Measurements from ENCODE around the gene TIFAB. TPM values are rescaled to one million over a fixed set of nuclear protein-coding genes. Genes with fewer than 3 reads are reported as not detected.

Gene TIFAB
- total RNA-seq, 2 experiments from 2014 or later = not detected

DNA sequence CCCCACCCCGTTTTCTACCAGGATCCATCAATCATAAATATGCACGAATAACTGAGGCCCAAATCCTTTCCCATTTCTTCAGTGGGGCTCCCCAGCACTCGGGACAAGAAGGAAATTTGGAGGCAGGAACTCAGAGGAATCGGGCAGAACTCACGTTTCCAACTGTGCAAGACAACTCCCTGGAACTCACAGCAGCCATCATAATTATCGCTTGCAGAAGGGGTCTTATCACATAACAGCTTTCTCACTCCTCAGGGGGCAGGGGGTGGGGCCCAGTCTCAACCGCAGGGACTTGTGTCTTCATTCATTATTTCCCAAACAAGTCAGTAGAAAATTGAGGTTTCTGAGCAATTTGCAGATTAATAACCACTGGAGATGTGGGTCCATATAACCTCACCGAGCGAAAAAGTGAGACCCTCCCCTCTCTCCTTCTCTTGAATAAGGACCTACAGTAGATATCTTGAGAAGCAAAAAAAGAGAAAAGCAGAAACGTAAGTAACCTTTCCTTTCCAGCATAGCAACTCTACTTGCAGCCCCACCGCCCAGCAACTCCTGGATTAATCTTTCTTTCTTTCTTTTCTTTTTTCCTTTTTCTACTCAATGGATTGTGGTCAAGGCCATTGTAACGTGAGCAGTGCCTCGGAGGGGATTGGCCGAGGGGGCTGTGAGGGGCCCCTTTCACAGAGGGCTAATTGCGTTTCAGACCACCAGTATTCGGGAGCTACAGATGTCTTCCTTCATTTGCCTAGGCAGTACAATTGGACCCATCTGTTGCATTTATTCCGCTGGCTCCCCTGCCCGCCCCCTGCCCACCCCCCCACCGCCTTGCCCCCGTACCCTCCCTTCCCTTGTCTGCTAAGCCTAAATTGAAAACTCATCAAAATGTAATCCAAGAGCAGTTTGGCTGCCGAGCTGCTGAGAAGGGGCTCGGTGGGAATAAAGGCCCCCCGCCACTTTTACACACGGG, 24.7 kb upstream of the TIFAB start:
- ChIA-PET CTCF (no interaction called here), POLR2A (no interaction called here)
- Mint-ChIP-seq H3K27me3 (peaks cover 23% of the 10 kb centered on the region), H3K4me3 (no peak overlapping the region), H3K36me3 (ENCODE audit: low read depth) (no peaks in the 10 kb centered on the region), H3K9me3 (no peaks in the 10 kb centered on the region), H3K27ac (no peak overlapping the region), H3K4me1 (no peaks in the 10 kb centered on the region)
- DNase-seq = no peak

DNA sequence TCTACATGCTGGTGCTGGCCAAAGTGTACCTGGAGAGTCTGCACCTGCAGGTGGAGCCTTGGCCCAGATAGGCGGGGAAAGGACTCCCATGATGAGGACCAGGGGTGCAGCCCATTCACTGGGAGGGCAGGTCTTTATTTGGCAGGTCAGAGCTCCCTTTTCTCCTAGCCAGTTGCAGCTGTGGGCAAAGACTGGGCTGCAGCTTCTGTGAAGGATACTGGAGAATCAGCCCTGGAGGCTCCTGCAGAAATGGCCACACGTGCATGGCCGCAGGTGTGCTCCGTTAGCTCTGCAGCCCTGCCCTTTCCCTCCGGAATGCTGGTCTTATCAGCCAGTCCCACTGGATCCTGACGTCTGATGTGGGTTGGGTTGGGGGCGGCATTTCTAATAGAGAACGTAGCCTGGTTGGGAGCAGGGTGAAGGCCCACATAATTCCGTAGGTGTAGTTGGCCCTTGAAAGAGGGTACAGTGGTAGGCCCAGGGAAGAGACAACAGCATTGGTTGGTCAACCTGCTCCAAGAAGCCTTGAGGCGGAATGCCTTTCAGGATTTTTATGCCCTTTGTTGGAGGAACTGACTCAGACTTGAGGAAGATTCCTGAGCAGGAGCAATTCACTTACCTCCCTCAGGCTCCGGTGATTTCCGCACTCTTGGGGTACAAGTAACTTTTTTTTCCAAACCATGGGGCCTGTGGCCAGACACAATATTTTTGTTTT, 22.0 kb upstream of the TIFAB start:
- Mint-ChIP-seq H3K27ac (no peak overlapping the region), H3K4me3 (no peak overlapping the region), H3K27me3 (peaks cover 32% of the 10 kb centered on the region), H3K36me3 (ENCODE audit: low read depth) (no peaks in the 10 kb centered on the region), H3K4me1 (no peaks in the 10 kb centered on the region), H3K9me3 (no peaks in the 10 kb centered on the region)
- no peak for DNase-seq
- ChIA-PET POLR2A (no interaction called here), CTCF (interaction anchor here (1.0 to 1.2 kb wide), 2 partner anchors 13 to 87 kb away, joined by 3 read pairs; no protein-coding TSS in a partner anchor)

DNA sequence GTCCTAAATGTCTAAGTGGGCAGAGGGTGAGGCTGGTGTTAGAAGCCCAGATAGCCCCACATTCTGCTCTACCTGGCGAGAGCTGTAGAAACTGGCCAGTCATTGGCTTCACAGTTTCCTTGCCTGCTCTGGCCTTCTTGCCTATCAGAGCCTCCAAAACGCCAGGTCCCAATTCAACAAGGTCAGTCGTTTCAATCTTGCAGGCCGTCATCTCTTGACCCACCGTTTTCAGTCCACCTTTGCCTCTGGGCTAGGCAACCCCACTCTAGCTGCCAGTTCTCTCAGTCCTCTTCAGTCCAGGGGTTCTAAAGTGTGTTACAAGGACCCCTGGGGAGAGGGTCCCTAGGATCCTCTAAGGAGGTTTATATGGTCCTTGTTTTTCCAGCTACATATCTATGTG, 20.0 kb upstream of the TIFAB start:
- H3K4me1 Mint-ChIP-seq = no peaks in the 10 kb centered on the region
- CTCF ChIA-PET = no interaction called here
- H3K9me3 Mint-ChIP-seq = no peaks in the 10 kb centered on the region
- H3K36me3 Mint-ChIP-seq (ENCODE audit: low read depth) = no peaks in the 10 kb centered on the region
- H3K27me3 Mint-ChIP-seq = peaks cover 41% of the 10 kb centered on the region
- no peak overlapping the region for H3K4me3 Mint-ChIP-seq
- POLR2A ChIA-PET = no interaction called here
- H3K27ac Mint-ChIP-seq = no peak overlapping the region
- DNase-seq = no peak

DNA sequence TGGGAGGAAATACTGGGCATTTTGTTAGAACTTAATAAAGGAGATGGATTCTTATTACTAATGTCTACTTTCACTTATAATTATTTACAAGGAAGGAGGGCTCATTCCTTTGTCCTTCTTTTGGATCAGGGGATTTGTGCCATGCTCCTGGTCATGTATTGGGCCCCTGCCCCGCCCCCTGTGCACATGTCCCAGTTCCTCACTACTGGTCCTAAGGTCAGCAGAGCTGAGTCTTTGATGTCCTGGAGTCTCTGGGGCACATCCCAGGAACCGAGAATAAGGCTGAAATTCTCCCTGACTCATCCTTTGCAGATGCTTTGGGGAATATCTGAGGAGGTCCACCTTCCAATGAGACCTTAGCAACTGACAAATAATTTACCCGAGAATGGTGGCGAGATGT, 19.6 kb upstream of the TIFAB start:
- Mint-ChIP-seq H3K27me3 (peaks cover 38% of the 10 kb centered on the region), H3K4me1 (no peaks in the 10 kb centered on the region), H3K9me3 (no peaks in the 10 kb centered on the region), H3K36me3 (ENCODE audit: low read depth) (no peaks in the 10 kb centered on the region), H3K27ac (no peak overlapping the region), H3K4me3 (no peak overlapping the region)
- CTCF ChIA-PET = no interaction called here
- POLR2A ChIA-PET = no interaction called here
- DNase-seq = no peak

DNA sequence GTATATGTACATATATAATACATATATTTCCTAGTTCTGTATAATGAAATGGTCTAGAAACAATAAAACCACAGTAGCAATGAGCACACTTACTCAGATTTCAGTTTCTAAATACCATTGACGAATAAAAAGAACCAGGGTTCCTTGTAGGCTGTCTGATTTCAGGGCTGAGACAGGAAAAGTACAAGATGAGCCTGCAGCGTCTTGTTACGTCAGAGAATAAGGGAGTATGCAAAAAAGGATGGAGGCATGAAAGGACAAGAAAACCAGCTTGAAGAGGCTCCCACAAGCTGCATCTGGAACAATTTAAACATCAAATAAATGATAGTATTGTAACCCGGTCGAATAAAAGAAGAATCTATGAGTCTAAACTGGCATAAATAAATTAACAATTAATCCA, 17.8 kb upstream of the TIFAB start:
- CTCF ChIA-PET = no interaction called here
- no peak for DNase-seq
- H3K4me3 Mint-ChIP-seq = no peak overlapping the region
- H3K27ac Mint-ChIP-seq = no peak overlapping the region
- H3K4me1 Mint-ChIP-seq = peaks cover 3% of the 10 kb centered on the region
- POLR2A ChIA-PET = no interaction called here
- no peaks in the 10 kb centered on the region for H3K36me3 Mint-ChIP-seq (ENCODE audit: low read depth)
- peaks cover 44% of the 10 kb centered on the region for H3K27me3 Mint-ChIP-seq
- no peaks in the 10 kb centered on the region for H3K9me3 Mint-ChIP-seq

DNA sequence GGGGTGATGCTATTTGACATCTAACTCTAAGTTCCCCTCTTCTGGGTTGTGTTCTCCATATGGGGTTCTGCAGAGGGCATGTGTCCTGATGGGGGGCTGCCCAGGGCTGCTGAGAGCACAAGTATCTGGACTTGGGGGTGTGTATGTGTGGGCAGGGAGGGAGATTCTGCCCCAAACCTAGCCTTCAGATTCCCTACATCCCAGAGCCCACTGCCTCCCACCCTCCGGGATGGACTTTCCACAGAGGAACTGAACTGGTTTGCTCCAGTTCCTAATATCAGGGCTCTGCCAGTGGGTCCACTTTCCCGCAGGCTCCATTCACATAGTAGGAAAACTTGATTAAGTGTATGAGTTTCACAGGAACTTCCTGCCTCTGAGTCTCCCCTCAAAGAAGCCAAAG, 16.4 kb upstream of the TIFAB start:
- Mint-ChIP-seq H3K4me3 (no peak overlapping the region), H3K9me3 (no peaks in the 10 kb centered on the region), H3K27me3 (peaks cover 42% of the 10 kb centered on the region), H3K4me1 (peaks cover 3% of the 10 kb centered on the region), H3K36me3 (ENCODE audit: low read depth) (no peaks in the 10 kb centered on the region), H3K27ac (no peak overlapping the region)
- no peak for DNase-seq
- POLR2A ChIA-PET = no interaction called here
- CTCF ChIA-PET = interaction anchor here (7.1 kb wide), 1 partner anchor 83 kb away, joined by 80 read pairs; no protein-coding TSS in a partner anchor

DNA sequence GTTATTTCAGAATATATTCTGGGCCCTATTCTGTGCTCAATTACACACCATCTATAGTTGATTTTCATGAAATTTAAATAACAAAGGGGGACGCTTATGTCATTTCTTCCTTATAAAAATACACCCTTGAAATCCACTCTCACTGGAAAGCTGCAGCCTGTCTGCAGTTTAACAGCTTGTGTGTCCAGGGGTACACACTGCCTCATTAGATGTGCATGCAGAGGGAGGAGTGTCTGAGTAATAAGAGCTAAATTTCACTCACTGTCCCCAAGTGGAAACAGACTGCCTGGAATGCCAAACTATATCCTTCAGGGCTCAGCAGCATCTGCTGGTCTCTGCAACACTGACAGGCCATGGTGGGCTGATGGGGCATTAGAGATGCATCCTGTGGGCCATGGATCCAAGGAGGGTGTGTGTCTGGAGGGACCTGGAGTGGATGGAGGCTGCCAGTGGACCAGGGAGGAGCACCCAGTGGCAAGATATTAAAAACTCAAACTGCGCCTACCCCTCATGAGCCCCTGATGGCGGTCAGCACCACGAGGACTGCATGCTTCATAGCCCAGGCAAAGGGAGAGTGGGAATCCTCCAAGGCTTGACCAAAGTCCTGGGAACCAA, 15.8 kb upstream of the TIFAB start:
- no peak for DNase-seq
- ChIA-PET CTCF (interaction anchor here (7.1 kb wide), 1 partner anchor 83 kb away, joined by 80 read pairs; no protein-coding TSS in a partner anchor), POLR2A (no interaction called here)
- H3K9me3 Mint-ChIP-seq = no peaks in the 10 kb centered on the region
- H3K27ac Mint-ChIP-seq = no peak overlapping the region
- peaks cover 3% of the 10 kb centered on the region for H3K4me1 Mint-ChIP-seq
- peaks cover 39% of the 10 kb centered on the region for H3K27me3 Mint-ChIP-seq
- H3K4me3 Mint-ChIP-seq = no peak overlapping the region
- no peaks in the 10 kb centered on the region for H3K36me3 Mint-ChIP-seq (ENCODE audit: low read depth)

DNA sequence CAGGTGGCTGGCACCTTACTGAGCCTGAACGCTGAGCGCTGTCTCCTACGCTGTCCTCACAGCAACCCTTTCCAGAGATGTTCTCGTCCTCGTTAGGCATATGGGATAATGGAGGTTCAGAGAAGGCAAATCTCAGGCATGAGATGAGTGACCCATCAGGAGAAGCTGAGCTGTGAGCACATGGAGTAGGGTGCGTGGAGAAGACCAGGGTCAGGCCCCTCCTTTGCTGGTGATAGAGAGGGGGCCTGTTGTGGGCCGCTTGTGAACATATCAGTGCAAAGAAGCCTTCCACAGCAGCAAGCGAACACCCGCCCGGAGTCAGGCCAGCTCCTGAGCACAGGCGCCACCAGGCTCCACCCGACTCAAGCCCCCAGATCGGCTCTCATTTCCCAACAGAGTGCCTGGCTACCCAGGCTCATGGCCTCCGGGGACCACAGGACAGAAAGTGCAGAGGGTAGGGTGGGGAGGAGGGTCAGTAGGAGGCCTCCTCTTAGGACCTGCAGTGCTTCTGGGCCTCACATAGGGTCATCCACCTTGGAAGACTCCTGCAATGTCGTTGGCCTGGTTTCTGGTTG, 15.0 kb upstream of the TIFAB start:
- no peak overlapping the region for H3K4me3 Mint-ChIP-seq
- DNase-seq = no peak
- no peaks in the 10 kb centered on the region for H3K9me3 Mint-ChIP-seq
- ChIA-PET CTCF (interaction anchor here (0.9 to 7.1 kb wide), 5 partner anchors 10 to 104 kb away, joined by 3 to 80 read pairs (median 4); no protein-coding TSS in a partner anchor), POLR2A (no interaction called here)
- H3K27ac Mint-ChIP-seq = no peak overlapping the region
- peaks cover 3% of the 10 kb centered on the region for H3K4me1 Mint-ChIP-seq
- H3K36me3 Mint-ChIP-seq (ENCODE audit: low read depth) = no peaks in the 10 kb centered on the region
- H3K27me3 Mint-ChIP-seq = peaks cover 36% of the 10 kb centered on the region

DNA sequence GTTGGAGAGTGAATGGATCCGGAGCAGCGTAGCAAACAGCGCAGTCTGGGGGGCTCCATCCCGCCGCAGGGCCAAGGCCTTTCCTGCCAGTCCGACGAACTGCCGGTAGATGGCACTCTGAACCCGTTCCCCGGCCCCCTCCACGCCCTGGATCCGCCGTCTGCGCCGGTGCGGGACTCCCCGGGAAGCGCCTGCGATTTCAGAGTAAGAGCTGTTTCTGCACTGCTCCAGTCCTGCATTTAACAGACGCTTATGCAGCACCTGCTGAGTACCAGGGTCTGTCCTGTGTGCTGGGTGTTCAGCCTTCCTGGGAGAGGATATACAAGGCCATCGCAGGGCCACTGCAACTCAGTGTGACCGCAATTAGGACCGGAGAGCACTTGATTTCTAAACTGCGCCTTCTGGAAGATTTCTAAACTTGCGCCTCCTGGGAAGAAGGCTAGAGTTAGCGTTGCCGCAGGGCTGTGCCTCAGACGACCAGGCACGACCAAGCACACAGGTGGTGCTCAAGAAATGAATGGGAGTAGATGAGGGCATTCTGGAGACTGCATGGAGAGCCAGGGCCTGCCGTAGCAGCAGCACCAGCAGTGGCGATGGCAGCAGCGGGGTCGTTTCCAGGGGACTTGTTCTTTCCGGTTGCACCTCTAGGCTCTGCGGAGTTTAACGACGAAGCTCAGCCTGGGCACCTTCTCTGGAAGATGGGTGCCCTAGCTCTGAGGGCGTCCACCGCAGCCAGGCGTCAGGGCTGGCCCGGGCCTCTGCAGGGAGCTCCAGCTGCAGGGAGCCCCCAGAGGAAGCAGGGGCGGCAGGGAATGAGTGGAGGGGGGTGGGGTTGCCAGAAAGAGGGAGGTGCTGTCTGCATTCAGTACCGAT, 14.3 kb upstream of the TIFAB start:
- peak; percentile 64 for DNase-seq
- H3K9me3 Mint-ChIP-seq = no peaks in the 10 kb centered on the region
- CTCF ChIA-PET = interaction anchor here (0.6 to 7.1 kb wide), 13 partner anchors 9 to 104 kb away, joined by 3 to 80 read pairs (median 3); no protein-coding TSS in a partner anchor
- peaks cover 33% of the 10 kb centered on the region for H3K27me3 Mint-ChIP-seq
- peaks cover 3% of the 10 kb centered on the region for H3K4me1 Mint-ChIP-seq
- POLR2A ChIA-PET = no interaction called here
- H3K36me3 Mint-ChIP-seq (ENCODE audit: low read depth) = no peaks in the 10 kb centered on the region
- H3K27ac Mint-ChIP-seq = no peak overlapping the region
- no peak overlapping the region for H3K4me3 Mint-ChIP-seq

DNA sequence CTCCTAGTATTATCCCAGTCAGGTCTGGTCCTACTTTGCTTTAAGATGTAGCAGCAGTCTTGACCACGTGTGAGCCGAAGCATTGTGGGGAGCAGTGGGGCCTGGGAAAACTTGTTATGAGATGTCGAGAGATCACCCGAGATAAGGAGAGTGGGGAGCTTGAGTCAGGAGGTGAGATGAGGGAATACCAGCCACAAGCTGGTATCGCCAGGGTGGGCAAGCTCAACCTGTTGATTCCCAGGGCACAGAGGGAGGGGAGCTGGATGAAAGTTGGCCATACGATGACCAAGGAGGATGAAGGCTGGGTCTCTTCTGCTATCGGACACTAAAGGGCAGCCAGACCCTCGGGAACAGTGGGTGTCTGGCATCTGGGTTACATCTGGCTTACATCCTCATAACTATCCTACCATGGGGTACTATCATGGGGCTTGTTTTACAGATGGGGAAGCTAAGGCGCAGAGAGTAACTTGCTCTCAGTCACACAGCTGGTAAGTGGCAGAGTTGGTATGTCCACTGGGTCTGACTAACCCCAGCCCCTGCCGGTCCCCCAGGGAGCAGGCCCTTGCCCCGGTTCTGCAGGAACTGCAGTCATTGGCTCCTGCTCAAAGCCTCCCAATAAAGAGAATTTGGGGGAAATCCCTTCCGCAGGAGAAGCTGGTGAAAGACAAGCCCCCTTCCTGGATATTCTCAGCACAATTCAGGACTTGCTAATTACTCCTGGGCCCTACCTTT, 13.4 kb upstream of the TIFAB start:
- H3K36me3 Mint-ChIP-seq (ENCODE audit: low read depth) = no peaks in the 10 kb centered on the region
- no peak overlapping the region for H3K4me3 Mint-ChIP-seq
- H3K9me3 Mint-ChIP-seq = no peaks in the 10 kb centered on the region
- no peak for DNase-seq
- ChIA-PET POLR2A (no interaction called here), CTCF (interaction anchor here (0.8 to 7.1 kb wide), 10 partner anchors 10 to 101 kb away, joined by 3 to 80 read pairs (median 4); no protein-coding TSS in a partner anchor)
- H3K27ac Mint-ChIP-seq = no peak overlapping the region
- H3K27me3 Mint-ChIP-seq = peaks cover 32% of the 10 kb centered on the region
- peaks cover 3% of the 10 kb centered on the region for H3K4me1 Mint-ChIP-seq

DNA sequence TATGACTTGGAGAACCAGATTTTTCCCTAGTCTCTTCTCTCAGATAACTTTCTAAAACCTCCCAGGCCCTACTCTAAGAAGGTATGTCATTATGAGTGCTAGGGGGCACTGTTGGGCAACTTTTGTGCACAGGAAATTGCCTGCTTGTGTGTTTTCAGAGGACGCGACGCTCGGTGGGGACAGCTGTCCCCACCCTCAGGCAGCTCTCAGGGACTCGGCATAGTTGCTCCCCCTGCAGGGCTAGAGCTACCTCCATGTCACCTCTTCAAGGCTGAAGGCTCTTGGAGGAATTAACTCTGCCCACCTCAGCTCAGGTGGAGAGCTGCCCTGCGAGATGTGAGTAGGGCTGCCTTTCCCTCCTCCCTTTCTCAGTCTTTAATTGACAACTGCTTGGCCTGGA, 10.2 kb upstream of the TIFAB start:
- DNase-seq = peak; percentile 75
- H3K27me3 Mint-ChIP-seq = peaks cover 16% of the 10 kb centered on the region
- H3K4me3 Mint-ChIP-seq = no peak overlapping the region
- H3K4me1 Mint-ChIP-seq = peaks cover 3% of the 10 kb centered on the region
- H3K27ac Mint-ChIP-seq = no peak overlapping the region
- no peaks in the 10 kb centered on the region for H3K36me3 Mint-ChIP-seq (ENCODE audit: low read depth)
- ChIA-PET CTCF (interaction anchor here (0.8 to 7.1 kb wide), 6 partner anchors 25 to 104 kb away, joined by 3 to 80 read pairs (median 4); no protein-coding TSS in a partner anchor), POLR2A (no interaction called here)
- H3K9me3 Mint-ChIP-seq = no peaks in the 10 kb centered on the region
